HEK293 (cell line): ENCODE measurements around the gene UBE2G2.

ENCODE experiments used
- AEBP2 ChIP-seq: fragments of 450-650 bp; formaldehyde crosslinking; IDR thresholded peaks from 2 replicates; pipeline ENCODE4 v1.5.1; 2016; ENCODE audit warnings: missing biosample characterization, missing genetic modification characterization, borderline replicate concordance
- EGR2 ChIP-seq: fragments of 450-650 bp; formaldehyde crosslinking; IDR thresholded peaks from 2 replicates; pipeline ENCODE4 v1.5.1; 2016; ENCODE audit warnings: low read depth, missing biosample characterization, missing genetic modification characterization
- FEZF1 ChIP-seq: fragments of 450-650 bp; formaldehyde crosslinking; IDR thresholded peaks from 2 replicates; pipeline ENCODE4 v1.5.1; 2016; ENCODE audit warnings: missing biosample characterization, missing genetic modification characterization
- GFI1B ChIP-seq: fragments of 450-650 bp; formaldehyde crosslinking; IDR thresholded peaks from 2 replicates; pipeline ENCODE4 v1.5.1; 2016; ENCODE audit warnings: missing biosample characterization, missing genetic modification characterization
- GLIS1 ChIP-seq: fragments of 450-650 bp; formaldehyde crosslinking; IDR thresholded peaks from 2 replicates; pipeline ENCODE4 v1.5.1; 2016; ENCODE audit warnings: missing biosample characterization, missing genetic modification characterization
- HOXD13 ChIP-seq: sonication (generic); formaldehyde crosslinking; IDR thresholded peaks from 2 replicates; pipeline ENCODE4 v1.8.0; 2022; ENCODE audit warnings: missing genetic modification reagents, borderline replicate concordance
- PRDM1 ChIP-seq: fragments of 450-650 bp; formaldehyde crosslinking; IDR thresholded peaks from 2 replicates; pipeline ENCODE4; 2016; ENCODE audit warnings: missing biosample characterization, missing genetic modification characterization
- PRDM10 ChIP-seq: fragments of 450-650 bp; formaldehyde crosslinking; IDR thresholded peaks from 2 replicates; pipeline ENCODE4 v1.5.1; 2016; ENCODE audit warnings: missing biosample characterization, missing genetic modification characterization
- SALL2 ChIP-seq: fragments of 450-650 bp; formaldehyde crosslinking; IDR thresholded peaks from 2 replicates; pipeline ENCODE4 v1.5.0; 2017; ENCODE audit warnings: missing biosample characterization, mild to moderate bottlenecking, missing genetic modification characterization, borderline replicate concordance
- SP3 ChIP-seq: fragments of 450-650 bp; formaldehyde crosslinking; IDR thresholded peaks from 2 replicates; pipeline ENCODE4 v1.5.1; 2016; ENCODE audit warnings: missing biosample characterization, missing genetic modification characterization
- ZBTB8A ChIP-seq: fragments of 450-650 bp; formaldehyde crosslinking; IDR thresholded peaks from 2 replicates; pipeline ENCODE4 v1.5.1; 2016; ENCODE audit warnings: missing biosample characterization, missing genetic modification characterization
- ZEB2 ChIP-seq: fragments of 450-650 bp; formaldehyde crosslinking; IDR thresholded peaks from 2 replicates; pipeline ENCODE4 v1.5.1; 2016; ENCODE audit warnings: missing biosample characterization, missing genetic modification characterization
- ZFP37 ChIP-seq: fragments of 450-650 bp; formaldehyde crosslinking; IDR thresholded peaks from 2 replicates; pipeline ENCODE4 v1.5.1; 2016; ENCODE audit warnings: missing biosample characterization, missing genetic modification characterization
- ZNF121 ChIP-seq: fragments of 450-650 bp; formaldehyde crosslinking; IDR thresholded peaks from 2 replicates; pipeline ENCODE4 v1.5.1; 2016; ENCODE audit warnings: missing biosample characterization, missing genetic modification characterization
- ZNF202 ChIP-seq: fragments of 450-650 bp; formaldehyde crosslinking; IDR thresholded peaks from 2 replicates; pipeline ENCODE4 v1.5.1; 2016; ENCODE audit warnings: missing biosample characterization, missing genetic modification characterization, borderline replicate concordance
- ZNF24 ChIP-seq: fragments of 450-650 bp; formaldehyde crosslinking; IDR thresholded peaks from 2 replicates; pipeline ENCODE4 v1.5.1; 2016; ENCODE audit warnings: missing biosample characterization, missing genetic modification characterization
- ZNF266 ChIP-seq: fragments of 450-650 bp; formaldehyde crosslinking; IDR thresholded peaks from 2 replicates; pipeline ENCODE4 v1.5.1; 2016; ENCODE audit warnings: missing biosample characterization, missing genetic modification characterization, low read depth
- ZNF302 ChIP-seq: fragments of 450-650 bp; formaldehyde crosslinking; IDR thresholded peaks from 2 replicates; pipeline ENCODE4 v1.5.1; 2016; ENCODE audit warnings: missing biosample characterization, missing genetic modification characterization, low read depth
- ZNF341 ChIP-seq: fragments of 450-650 bp; formaldehyde crosslinking; IDR thresholded peaks from 2 replicates; pipeline ENCODE4; 2016; ENCODE audit warnings: low read depth, missing biosample characterization, missing genetic modification characterization
- ZNF404 ChIP-seq: fragments of 450-650 bp; formaldehyde crosslinking; IDR thresholded peaks from 2 replicates; pipeline ENCODE4 v1.5.1; 2017; ENCODE audit warnings: missing biosample characterization, missing genetic modification characterization
- ZNF530 ChIP-seq: fragments of 450-650 bp; formaldehyde crosslinking; IDR thresholded peaks from 2 replicates; pipeline ENCODE4 v1.5.1; 2016; ENCODE audit warnings: low read depth, missing biosample characterization, missing genetic modification characterization
- ZNF580 ChIP-seq: fragments of 450-650 bp; formaldehyde crosslinking; IDR thresholded peaks from 2 replicates; pipeline ENCODE4 v1.5.1; 2016; ENCODE audit warnings: missing biosample characterization, missing genetic modification characterization
- ZNF610 ChIP-seq: fragments of 450-650 bp; formaldehyde crosslinking; IDR thresholded peaks from 2 replicates; pipeline ENCODE4 v1.5.1; 2016; ENCODE audit warnings: missing biosample characterization, missing genetic modification characterization, borderline replicate concordance
- ZNF768 ChIP-seq: fragments of 450-650 bp; formaldehyde crosslinking; IDR thresholded peaks from 2 replicates; pipeline ENCODE4 v1.5.1; 2018; ENCODE audit warnings: missing biosample characterization, mild to moderate bottlenecking, missing genetic modification characterization
- ZNF792 ChIP-seq: fragments of 450-650 bp; formaldehyde crosslinking; IDR thresholded peaks from 2 replicates; pipeline ENCODE4 v1.5.1; 2016; ENCODE audit warnings: missing biosample characterization, missing genetic modification characterization
- ZSCAN16 ChIP-seq: fragments of 450-650 bp; formaldehyde crosslinking; IDR thresholded peaks from 2 replicates; pipeline ENCODE4 v1.5.1; 2016; ENCODE audit warnings: missing biosample characterization, missing genetic modification characterization
- ZSCAN5A ChIP-seq: fragments of 450-650 bp; formaldehyde crosslinking; IDR thresholded peaks from 2 replicates; pipeline ENCODE4 v1.5.1; 2016; ENCODE audit warnings: missing biosample characterization, missing genetic modification characterization
- TF ChIP-seq, protein P1 (sequence below): fragments of 450-650 bp; formaldehyde crosslinking; IDR thresholded peaks from 2 replicates; pipeline ENCODE4 v1.5.1; 2016; ENCODE audit warnings: missing biosample characterization, missing genetic modification characterization
- TF ChIP-seq, protein P2 (sequence below): IDR thresholded peaks from 2 replicates; pipeline ENCODE4 v1.6.1; 2011; ENCODE audit warnings: mild to moderate bottlenecking, low read depth, low read length, borderline replicate concordance

Gene UBE2G2

GRCh38 chr21:44845418-44846223 lies 44.0 kb upstream of the UBE2G2 start (continued):
- TF ChIP-seq PRDM10 (0 out of 2 replicates have a peak, but pooled peaks have one; percentile 18), ZNF341 (tag by site-specific recombination) (peak; percentile 38; the same call in 1 of the 2 replicates), ZNF610 (tag by site-specific recombination) (no peak), ZNF266 (tag by site-specific recombination) (no peak), ZNF792 (no peak), ZNF24 (tag by site-specific recombination) (no peak), SALL2 (no peak), SP3 (tag by site-specific recombination) (peak; percentile 63), ZBTB8A (0 out of 2 replicates have a peak, but pooled peaks have one; percentile 13), ZNF302 (no peak), EGR2 (0 out of 2 replicates have a peak, but pooled peaks have one; percentile 21), ZSCAN5A (tag by site-specific recombination) (no peak), FEZF1 (tag by site-specific recombination) (no peak), GFI1B (tag by site-specific recombination) (no peak), ZEB2 (tag by site-specific recombination) (no peak), HOXD13 (CRISPR knock-in tag) (no peak), AEBP2 (tag by site-specific recombination) (no peak), ZNF404 (tag by site-specific recombination) (no peak), ZSCAN16 (tag by site-specific recombination) (no peak), ZFP37 (tag by site-specific recombination) (no peak), ZNF121 (tag by site-specific recombination) (peak; percentile 64; the same call in 1 of the 2 replicates), ZNF768 (tag by site-specific recombination) (no peak), PRDM1 (tag by site-specific recombination) (no peak), ZNF202 (no peak), GLIS1 (tag by site-specific recombination) (peak; percentile 82), ZNF580 (tag by site-specific recombination) (no peak), ZNF530 (tag by site-specific recombination) (no peak)
- TF ChIP-seq, protein P1, sequence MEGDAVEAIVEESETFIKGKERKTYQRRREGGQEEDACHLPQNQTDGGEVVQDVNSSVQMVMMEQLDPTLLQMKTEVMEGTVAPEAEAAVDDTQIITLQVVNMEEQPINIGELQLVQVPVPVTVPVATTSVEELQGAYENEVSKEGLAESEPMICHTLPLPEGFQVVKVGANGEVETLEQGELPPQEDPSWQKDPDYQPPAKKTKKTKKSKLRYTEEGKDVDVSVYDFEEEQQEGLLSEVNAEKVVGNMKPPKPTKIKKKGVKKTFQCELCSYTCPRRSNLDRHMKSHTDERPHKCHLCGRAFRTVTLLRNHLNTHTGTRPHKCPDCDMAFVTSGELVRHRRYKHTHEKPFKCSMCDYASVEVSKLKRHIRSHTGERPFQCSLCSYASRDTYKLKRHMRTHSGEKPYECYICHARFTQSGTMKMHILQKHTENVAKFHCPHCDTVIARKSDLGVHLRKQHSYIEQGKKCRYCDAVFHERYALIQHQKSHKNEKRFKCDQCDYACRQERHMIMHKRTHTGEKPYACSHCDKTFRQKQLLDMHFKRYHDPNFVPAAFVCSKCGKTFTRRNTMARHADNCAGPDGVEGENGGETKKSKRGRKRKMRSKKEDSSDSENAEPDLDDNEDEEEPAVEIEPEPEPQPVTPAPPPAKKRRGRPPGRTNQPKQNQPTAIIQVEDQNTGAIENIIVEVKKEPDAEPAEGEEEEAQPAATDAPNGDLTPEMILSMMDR (tag by site-specific recombination): peak; percentile 77
- TF ChIP-seq, protein P2, sequence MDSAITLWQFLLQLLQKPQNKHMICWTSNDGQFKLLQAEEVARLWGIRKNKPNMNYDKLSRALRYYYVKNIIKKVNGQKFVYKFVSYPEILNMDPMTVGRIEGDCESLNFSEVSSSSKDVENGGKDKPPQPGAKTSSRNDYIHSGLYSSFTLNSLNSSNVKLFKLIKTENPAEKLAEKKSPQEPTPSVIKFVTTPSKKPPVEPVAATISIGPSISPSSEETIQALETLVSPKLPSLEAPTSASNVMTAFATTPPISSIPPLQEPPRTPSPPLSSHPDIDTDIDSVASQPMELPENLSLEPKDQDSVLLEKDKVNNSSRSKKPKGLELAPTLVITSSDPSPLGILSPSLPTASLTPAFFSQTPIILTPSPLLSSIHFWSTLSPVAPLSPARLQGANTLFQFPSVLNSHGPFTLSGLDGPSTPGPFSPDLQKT: no peak
